KMS-11 (cell line): ENCODE measurements around the gene SPRED2.

Experiments
- H2AFZ ChIP-seq: fragments of 200-600 bp; sonication (generic); 2 replicates; pipeline ENCODE4 v1.6.1; 2016; ENCODE audit warnings: antibody characterized with exemption, mixed run types, low read depth
- H3K27ac ChIP-seq: fragments of 200-600 bp; sonication (generic); 2 replicates; pipeline ENCODE4 v1.6.1; 2016; ENCODE audit warnings: mild to moderate bottlenecking, mixed run types
- H3K27me3 ChIP-seq: fragments of 200-600 bp; sonication (generic); 2 replicates; pipeline ENCODE4 v1.6.1; 2017; ENCODE audit warnings: mild to moderate bottlenecking, low read depth, mixed run types, moderate library complexity; ENCODE audit not compliant: insufficient read depth
- H3K36me3 ChIP-seq: fragments of 200-600 bp; sonication (generic); 2 replicates; pipeline ENCODE4 v1.6.1; 2017; ENCODE audit warnings: mild to moderate bottlenecking, mixed run types; ENCODE audit not compliant: insufficient read depth
- H3K4me1 ChIP-seq: fragments of 200-600 bp; sonication (generic); 2 replicates; pipeline ENCODE4 v1.6.1; 2016; ENCODE audit warnings: mild to moderate bottlenecking, low read depth, mixed run types; ENCODE audit not compliant: poor library complexity, severe bottlenecking
- H3K4me2 ChIP-seq: fragments of 200-600 bp; sonication (generic); 2 replicates; pipeline ENCODE4 v1.7.0; 2016; ENCODE audit warnings: mild to moderate bottlenecking, mixed run types
- H3K4me3 ChIP-seq: fragments of 200-600 bp; sonication (generic); IDR thresholded peaks from 2 replicates; pipeline ENCODE4 v1.6.1; 2017; ENCODE audit warnings: low read depth, low read length, mixed read lengths; ENCODE audit not compliant: insufficient read depth
- H3K79me2 ChIP-seq: fragments of 200-600 bp; sonication (generic); 2 replicates; pipeline ENCODE4 v1.6.1; 2016; ENCODE audit warnings: low read depth, mixed run types; ENCODE audit not compliant: insufficient read depth
- H3K9ac ChIP-seq: fragments of 200-600 bp; sonication (generic); 2 replicates; pipeline ENCODE4 v1.6.1; 2016; ENCODE audit warnings: mild to moderate bottlenecking, mixed run types
- H4K20me1 ChIP-seq: fragments of 200-600 bp; sonication (generic); 2 replicates; pipeline ENCODE4 v1.6.1; 2016; ENCODE audit warnings: mild to moderate bottlenecking, mixed run types; ENCODE audit not compliant: insufficient read depth
- TF ChIP-seq, protein P1 (sequence below): fragments of 200-600 bp; sonication (generic); conservative IDR thresholded peaks from 2 replicates; pipeline ENCODE4 v1.6.1; 2017; ENCODE audit warnings: low read depth, mild to moderate bottlenecking, antibody characterized with exemption, low read length, moderate library complexity, mixed read lengths

SPRED2 gene

GRCh38 chr2:65416945-65417344, 15.5 kb downstream of the SPRED2 start:
- Histone ChIP-seq H3K79me2 (peaks cover 95% of the 10 kb centered on the region), H4K20me1 (peaks cover 13% of the 10 kb centered on the region; the same call in 1 of the 2 replicates), H3K4me3 (no peak overlapping the region), H3K27me3 (no peaks in the 10 kb centered on the region), H2AFZ (no peak overlapping the region), H3K27ac (no peak overlapping the region), H3K36me3 (no peaks in the 10 kb centered on the region), H3K4me1 (peaks cover 55% of the 10 kb centered on the region), H3K9ac (no peak overlapping the region), H3K4me2 (no peak overlapping the region; the same call in 1 of the 2 replicates)
- TF ChIP-seq, protein P1, sequence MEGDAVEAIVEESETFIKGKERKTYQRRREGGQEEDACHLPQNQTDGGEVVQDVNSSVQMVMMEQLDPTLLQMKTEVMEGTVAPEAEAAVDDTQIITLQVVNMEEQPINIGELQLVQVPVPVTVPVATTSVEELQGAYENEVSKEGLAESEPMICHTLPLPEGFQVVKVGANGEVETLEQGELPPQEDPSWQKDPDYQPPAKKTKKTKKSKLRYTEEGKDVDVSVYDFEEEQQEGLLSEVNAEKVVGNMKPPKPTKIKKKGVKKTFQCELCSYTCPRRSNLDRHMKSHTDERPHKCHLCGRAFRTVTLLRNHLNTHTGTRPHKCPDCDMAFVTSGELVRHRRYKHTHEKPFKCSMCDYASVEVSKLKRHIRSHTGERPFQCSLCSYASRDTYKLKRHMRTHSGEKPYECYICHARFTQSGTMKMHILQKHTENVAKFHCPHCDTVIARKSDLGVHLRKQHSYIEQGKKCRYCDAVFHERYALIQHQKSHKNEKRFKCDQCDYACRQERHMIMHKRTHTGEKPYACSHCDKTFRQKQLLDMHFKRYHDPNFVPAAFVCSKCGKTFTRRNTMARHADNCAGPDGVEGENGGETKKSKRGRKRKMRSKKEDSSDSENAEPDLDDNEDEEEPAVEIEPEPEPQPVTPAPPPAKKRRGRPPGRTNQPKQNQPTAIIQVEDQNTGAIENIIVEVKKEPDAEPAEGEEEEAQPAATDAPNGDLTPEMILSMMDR: no peak

GRCh38 chr2:65416321-65416720, 16.1 kb downstream of the SPRED2 start:
- H3K27me3 ChIP-seq: no peaks in the 10 kb centered on the region
- TF ChIP-seq, protein P1: no peak
- H3K79me2 ChIP-seq: peaks cover 96% of the 10 kb centered on the region
- no peak overlapping the region for H3K27ac ChIP-seq
- H3K4me1 ChIP-seq: peaks cover 49% of the 10 kb centered on the region
- no peak overlapping the region for H3K4me2 ChIP-seq
- H3K9ac ChIP-seq: no peak overlapping the region
- no peak overlapping the region for H3K4me3 ChIP-seq
- H3K36me3 ChIP-seq: no peaks in the 10 kb centered on the region
- no peak overlapping the region for H2AFZ ChIP-seq
- H4K20me1 ChIP-seq: peaks cover 11% of the 10 kb centered on the region; the same call in 1 of the 2 replicates

GRCh38 chr2:65415091-65415490, 17.3 kb downstream of the SPRED2 start:
- TF ChIP-seq, protein P1: no peak
- no peak overlapping the region for H3K9ac ChIP-seq
- peaks cover 39% of the 10 kb centered on the region for H3K4me1 ChIP-seq
- H3K27ac ChIP-seq: no peak overlapping the region
- H3K4me3 ChIP-seq: no peak overlapping the region
- no peaks in the 10 kb centered on the region for H3K36me3 ChIP-seq
- peaks cover 94% of the 10 kb centered on the region for H3K79me2 ChIP-seq
- H3K27me3 ChIP-seq: no peaks in the 10 kb centered on the region
- peaks cover 10% of the 10 kb centered on the region; the same call in 1 of the 2 replicates for H4K20me1 ChIP-seq
- H3K4me2 ChIP-seq: no peak overlapping the region
- H2AFZ ChIP-seq: no peak overlapping the region

DNA sequence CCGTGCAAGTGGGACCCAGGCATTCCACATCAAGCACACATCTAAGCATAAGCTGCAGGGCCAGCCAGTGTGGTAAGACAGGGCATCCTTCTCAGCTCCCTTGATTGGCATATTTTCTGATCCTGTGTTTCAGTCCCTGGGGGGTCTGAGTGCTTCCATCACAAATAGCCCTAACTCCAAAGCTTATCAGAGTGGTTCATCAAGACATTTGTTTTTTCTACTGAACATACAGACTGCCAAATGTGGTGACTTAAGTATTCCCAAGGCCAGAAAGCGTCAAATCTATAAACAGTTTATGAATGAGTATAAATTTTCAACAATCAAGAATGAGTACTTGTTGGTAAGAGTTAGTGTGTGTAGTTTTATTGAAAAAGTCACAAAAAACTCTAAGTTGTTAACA, 18.8 kb downstream of the SPRED2 start:
- TF ChIP-seq, protein P1: no peak
- Histone ChIP-seq H3K27me3 (no peaks in the 10 kb centered on the region), H3K4me3 (no peak overlapping the region), H3K4me2 (no peak overlapping the region), H3K9ac (no peak overlapping the region), H2AFZ (no peak overlapping the region), H3K27ac (no peak overlapping the region), H3K79me2 (peaks cover 95% of the 10 kb centered on the region), H3K4me1 (peaks cover 43% of the 10 kb centered on the region), H3K36me3 (no peaks in the 10 kb centered on the region), H4K20me1 (peaks cover 10% of the 10 kb centered on the region; the same call in 1 of the 2 replicates)
